ENCODE results near the gene UBA5. TPM values are rescaled to one million over a fixed set of nuclear protein-coding genes. Genes with fewer than 3 reads are reported as not detected.
"Not testable (repeated sequence)": the region's sequence is repeated elsewhere in the genome, so short reads cannot be mapped to it uniquely, and the experiment has no call there.

The UBA5 gene
- total RNA-seq, 1 donor from 2014 or later, result 19.9 TPM

DNA sequence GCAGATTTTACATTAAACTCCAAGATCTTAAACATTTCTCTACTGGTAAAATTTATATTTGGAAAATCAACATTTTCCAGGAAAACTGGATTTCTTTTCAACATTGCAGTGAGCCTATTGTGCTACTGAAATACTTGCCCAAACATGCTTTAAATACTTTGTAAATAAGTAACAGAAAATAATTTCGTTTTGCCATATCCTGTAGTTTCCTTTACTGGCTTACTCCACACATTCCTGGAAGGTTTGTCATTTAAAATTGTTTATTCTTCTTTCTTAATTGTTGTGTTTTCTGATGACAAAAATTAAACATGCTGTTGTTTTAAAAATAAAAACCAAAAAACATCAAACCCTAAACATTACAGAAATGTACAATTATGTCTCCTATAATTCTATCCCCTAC is 22.5 kb upstream of the UBA5 start:
- H3K4me3 ChIP-seq (ENCODE audit: low read depth, low read length), result no peak overlapping the region
- no peak for DNase-seq (ENCODE audit: low read depth)
- TF ChIP-seq, protein P1, sequence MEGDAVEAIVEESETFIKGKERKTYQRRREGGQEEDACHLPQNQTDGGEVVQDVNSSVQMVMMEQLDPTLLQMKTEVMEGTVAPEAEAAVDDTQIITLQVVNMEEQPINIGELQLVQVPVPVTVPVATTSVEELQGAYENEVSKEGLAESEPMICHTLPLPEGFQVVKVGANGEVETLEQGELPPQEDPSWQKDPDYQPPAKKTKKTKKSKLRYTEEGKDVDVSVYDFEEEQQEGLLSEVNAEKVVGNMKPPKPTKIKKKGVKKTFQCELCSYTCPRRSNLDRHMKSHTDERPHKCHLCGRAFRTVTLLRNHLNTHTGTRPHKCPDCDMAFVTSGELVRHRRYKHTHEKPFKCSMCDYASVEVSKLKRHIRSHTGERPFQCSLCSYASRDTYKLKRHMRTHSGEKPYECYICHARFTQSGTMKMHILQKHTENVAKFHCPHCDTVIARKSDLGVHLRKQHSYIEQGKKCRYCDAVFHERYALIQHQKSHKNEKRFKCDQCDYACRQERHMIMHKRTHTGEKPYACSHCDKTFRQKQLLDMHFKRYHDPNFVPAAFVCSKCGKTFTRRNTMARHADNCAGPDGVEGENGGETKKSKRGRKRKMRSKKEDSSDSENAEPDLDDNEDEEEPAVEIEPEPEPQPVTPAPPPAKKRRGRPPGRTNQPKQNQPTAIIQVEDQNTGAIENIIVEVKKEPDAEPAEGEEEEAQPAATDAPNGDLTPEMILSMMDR (conservative IDR thresholded peaks at IDR 0.05; ENCODE audit: low read depth, low read length), result no peak

DNA sequence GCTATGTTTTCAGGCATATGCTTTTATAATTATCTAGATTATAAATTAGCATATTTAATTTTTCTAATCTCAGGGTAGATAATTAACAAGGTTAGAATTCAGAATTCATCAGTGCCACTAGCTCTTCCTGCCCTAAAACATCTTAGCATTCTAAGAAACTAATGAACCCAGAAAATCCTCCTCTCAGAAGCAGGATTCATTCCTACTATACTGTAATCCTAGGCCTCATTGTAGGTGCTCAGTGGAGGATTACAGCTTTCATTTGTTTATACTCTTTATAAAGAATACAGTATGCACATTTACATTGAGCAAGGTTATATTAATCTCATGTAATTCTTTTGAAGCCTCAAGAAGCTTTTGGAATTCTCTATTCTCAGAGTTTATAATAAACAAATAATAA is 21.4 kb upstream of the UBA5 start:
- H3K4me3 ChIP-seq (ENCODE audit: low read depth, low read length), result no peak overlapping the region
- TF ChIP-seq, protein P1 (conservative IDR thresholded peaks at IDR 0.05; ENCODE audit: low read depth, low read length), result no peak
- no peak for DNase-seq (ENCODE audit: low read depth)

DNA sequence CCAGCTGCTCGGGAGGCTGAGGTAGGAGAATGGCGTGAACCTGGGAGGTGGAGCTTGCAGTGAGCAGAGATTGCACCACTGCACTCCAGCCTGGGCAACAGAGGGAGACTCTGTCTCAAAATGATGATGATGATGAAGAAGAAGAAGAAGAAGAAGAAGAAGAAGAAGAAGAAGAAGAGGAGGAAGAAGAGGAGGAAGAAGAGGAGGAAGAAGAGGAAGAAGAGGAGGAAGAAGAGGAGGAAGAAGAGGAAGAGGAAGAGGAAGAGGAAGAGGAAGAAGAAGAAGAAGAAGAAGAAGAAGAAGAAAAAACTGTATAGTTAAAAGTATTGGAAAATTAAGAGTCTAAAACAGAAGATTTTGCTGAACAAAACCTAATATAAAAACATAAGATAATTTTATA is 18.7 kb upstream of the UBA5 start:
- not testable (repeated sequence) for DNase-seq (ENCODE audit: low read depth); H3K4me3 ChIP-seq (ENCODE audit: low read depth, low read length)

DNA sequence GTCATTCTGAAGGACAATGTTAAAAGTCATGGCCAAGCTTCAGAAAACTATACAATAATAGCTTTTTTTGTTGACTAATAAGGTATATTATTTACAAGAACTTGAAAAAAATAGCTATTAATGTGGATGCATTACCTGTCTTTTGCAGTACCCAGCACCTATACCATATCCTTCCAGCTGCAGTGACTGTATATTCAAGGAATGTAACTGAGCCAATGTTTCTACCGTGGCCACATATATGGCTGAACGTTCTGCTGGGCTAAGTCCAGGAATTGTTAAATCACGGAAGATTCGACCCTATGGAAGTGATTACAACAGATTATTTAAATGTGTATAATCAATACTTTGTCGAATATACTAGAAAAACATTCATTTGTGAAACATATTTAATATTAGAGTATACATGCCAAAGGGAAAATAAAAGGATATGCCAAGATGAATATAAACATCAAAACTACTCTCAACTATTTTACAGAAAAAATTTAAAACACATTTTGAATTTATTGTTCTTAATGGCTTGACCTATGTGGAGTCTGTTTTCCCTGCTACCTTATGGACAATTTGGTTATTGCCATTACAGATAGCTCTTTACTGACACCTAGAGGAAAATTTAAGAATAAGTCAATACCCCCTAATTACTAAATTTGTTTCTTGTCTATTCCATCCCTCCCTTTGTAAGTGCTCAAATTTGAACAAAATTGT is 18.1 kb upstream of the UBA5 start:
- DNase-seq (ENCODE audit: low read depth), result no peak
- TF ChIP-seq, protein P1 (conservative IDR thresholded peaks at IDR 0.05; ENCODE audit: low read depth, low read length), result peak; percentile 62
- no peak overlapping the region for H3K4me3 ChIP-seq (ENCODE audit: low read depth, low read length)

DNA sequence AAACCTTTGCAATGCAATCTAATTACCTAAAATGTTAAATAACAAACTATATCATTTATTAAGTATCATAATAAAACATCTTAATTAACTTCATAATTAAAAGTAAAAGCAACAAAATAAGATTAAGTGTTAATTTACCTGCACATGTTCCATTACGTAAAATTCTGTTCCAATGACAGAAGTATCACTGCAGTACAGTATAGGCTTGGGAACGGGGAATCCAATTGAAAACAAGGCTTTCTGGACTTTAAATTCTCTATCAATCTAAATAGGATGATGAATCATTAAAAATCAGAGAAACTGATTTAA is 17.6 kb upstream of the UBA5 start:
- DNase-seq (ENCODE audit: low read depth), result no peak
- H3K4me3 ChIP-seq (ENCODE audit: low read depth, low read length), result no peak overlapping the region
- TF ChIP-seq, protein P1 (conservative IDR thresholded peaks at IDR 0.05; ENCODE audit: low read depth, low read length), result no peak

DNA sequence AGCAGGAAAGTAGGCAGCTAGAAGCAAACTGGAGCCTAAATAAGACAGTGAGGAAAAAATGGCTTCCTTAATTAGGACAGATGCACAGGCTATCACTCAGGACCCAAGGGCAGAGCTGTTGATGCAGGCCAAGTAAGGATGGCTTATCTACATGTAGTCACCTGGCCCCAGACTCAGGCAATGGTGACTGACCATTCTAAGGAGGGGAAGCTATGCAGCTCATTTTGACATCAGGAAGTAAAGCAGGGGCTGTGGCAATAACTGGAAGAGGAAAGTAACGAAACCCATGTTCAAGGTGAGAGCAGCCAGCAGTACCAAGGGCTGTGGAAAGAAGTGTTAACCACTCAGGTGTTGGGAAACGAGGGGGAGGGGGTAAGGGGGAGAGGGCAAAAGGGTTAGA is 16.8 kb upstream of the UBA5 start:
- DNase-seq (ENCODE audit: low read depth), result no peak
- TF ChIP-seq, protein P1 (conservative IDR thresholded peaks at IDR 0.05; ENCODE audit: low read depth, low read length), result no peak
- H3K4me3 ChIP-seq (ENCODE audit: low read depth, low read length), result no peak overlapping the region

DNA sequence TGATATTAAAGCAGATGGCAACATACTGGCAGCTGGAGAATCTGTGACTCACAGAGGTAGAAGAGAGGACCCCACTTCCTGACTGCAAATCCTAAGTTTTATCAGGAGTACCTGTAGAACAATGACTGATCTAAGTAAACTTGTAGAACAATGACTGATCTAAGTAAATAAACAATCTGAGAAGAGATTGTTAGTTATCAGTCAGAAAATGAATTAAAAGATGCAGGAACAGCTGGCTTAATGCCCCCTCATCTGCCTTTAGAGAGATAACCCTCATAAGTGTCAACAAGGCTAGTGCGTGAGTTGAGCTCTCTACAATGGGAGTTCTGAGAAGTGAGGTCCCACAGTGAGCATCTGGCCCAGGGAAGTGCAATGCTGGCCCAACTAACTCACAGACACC is 15.1 kb upstream of the UBA5 start:
- TF ChIP-seq, protein P1 (conservative IDR thresholded peaks at IDR 0.05; ENCODE audit: low read depth, low read length), result no peak
- no peak for DNase-seq (ENCODE audit: low read depth)

More for the DNA sequence above, 15.1 kb upstream of the UBA5 start:
- no peak overlapping the region for H3K4me3 ChIP-seq (ENCODE audit: low read depth, low read length)
